Tibial nerve (tissue), 4 donors: Measurements from ENCODE around the gene OSBPL10.

Source experiments
- CTCF ChIP-seq, 5 experiments: fragments of 200-600 bp in 3 of 5; fragments of 450-650 bp in 2 of 5; sonication (generic) in 3 of 5; IDR thresholded peaks; one replicate each; pipeline ENCODE4 v1.5.1; 2016 to 2019; ENCODE audit warnings: antibody characterized with exemption in 5 of 5, mild to moderate bottlenecking in 3 of 5, moderate library complexity in 2 of 5
- EP300 ChIP-seq, 2 donors: sonication (generic); formaldehyde crosslinking; IDR thresholded peaks; one replicate each; pipeline ENCODE4 v1.6.1; 2017; ENCODE audit warnings: antibody characterized with exemption in 2 of 2, mild to moderate bottlenecking in 1 of 2
- POLR2A ChIP-seq, 2 donors: fragments of 450-650 bp; IDR thresholded peaks; one replicate each; pipeline ENCODE4 v1.6.1; 2017; ENCODE audit warnings: antibody characterized with exemption in 2 of 2, mild to moderate bottlenecking in 2 of 2, moderate library complexity in 2 of 2

- TF ChIP-seq POLR2A (IDR thresholded peaks at IDR 0.05) (no peak), CTCF (IDR thresholded peaks at IDR 0.05) (no peak), EP300 (IDR thresholded peaks at IDR 0.05) (no peak)
Measured at GRCh38 chr3:31770822-31771326, 210.2 kb downstream of the OSBPL10 start.
